HEK293T (cell line): ENCODE measurements around the gene GJB1.
"Not testable (repeated sequence)": the region's sequence is repeated elsewhere in the genome, so short reads cannot be mapped to it uniquely, and the experiment has no call there.

Experiments used
- CTCF ChIA-PET: fragments of 350-600 bp; formaldehyde crosslinking; extraction: SDS; loops from one replicate; lab custom pipeline; 2021; ENCODE audit warnings: antibody characterized with exemption, inconsistent platforms; lab: Yijun Ruan, JAX
- POLR2A ChIA-PET: fragments of 350-600 bp; formaldehyde crosslinking; extraction: SDS; loops from one replicate; lab custom pipeline; 2020; ENCODE audit warnings: antibody characterized with exemption, inconsistent platforms; lab: Yijun Ruan, JAX
- DNase-seq: peaks from one replicate; pipeline ENCODE4 v3.0.0; 2012; ENCODE audit warnings: mixed read lengths; ENCODE audit errors: extremely low spot score
- ARNT ChIP-seq: fragments of 450-650 bp; IDR thresholded peaks from 2 replicates; pipeline ENCODE4 v1.6.1; 2017; ENCODE audit warnings: mild to moderate bottlenecking
- BHLHE40 ChIP-seq: fragments of 450-650 bp; IDR thresholded peaks from 2 replicates; pipeline ENCODE4 v1.6.1; 2016; ENCODE audit warnings: mild to moderate bottlenecking, moderate library complexity, borderline replicate concordance
- CTBP1 ChIP-seq: fragments of 450-650 bp; IDR thresholded peaks from 2 replicates; pipeline ENCODE4 v1.6.1; 2016; ENCODE audit warnings: borderline replicate concordance
- ELF4 ChIP-seq: fragments of 450-650 bp; IDR thresholded peaks from 2 replicates; pipeline ENCODE4 v1.6.1; 2017; ENCODE audit warnings: antibody characterized with exemption
- FOXA1 ChIP-seq: fragments of 450-650 bp; IDR thresholded peaks from 2 replicates; pipeline ENCODE4 v1.6.1; 2016; ENCODE audit warnings: mild to moderate bottlenecking
- FOXK2 ChIP-seq: fragments of 450-650 bp; IDR thresholded peaks from 2 replicates; pipeline ENCODE4 v1.6.1; 2016; ENCODE audit warnings: mild to moderate bottlenecking
- FOXM1 ChIP-seq: fragments of 450-650 bp; IDR thresholded peaks from 2 replicates; pipeline ENCODE4 v1.6.1; 2017; ENCODE audit warnings: mild to moderate bottlenecking, borderline replicate concordance
- HDGF ChIP-seq: fragments of 450-650 bp; IDR thresholded peaks from 2 replicates; pipeline ENCODE4 v1.6.1; 2017; ENCODE audit warnings: antibody characterized with exemption, borderline replicate concordance
- L3MBTL2 ChIP-seq: fragments of 450-650 bp; conservative IDR thresholded peaks from 2 replicates; pipeline ENCODE4 v1.6.1; 2016; ENCODE audit warnings: mild to moderate bottlenecking
- LEF1 ChIP-seq: fragments of 450-650 bp; IDR thresholded peaks from 2 replicates; pipeline ENCODE4 v1.6.1; 2017; ENCODE audit warnings: mild to moderate bottlenecking, borderline replicate concordance
- NFRKB ChIP-seq: fragments of 450-650 bp; IDR thresholded peaks from 2 replicates; pipeline ENCODE4 v1.6.1; 2016; ENCODE audit warnings: mild to moderate bottlenecking, moderate library complexity
- PKNOX1 ChIP-seq: fragments of 450-650 bp; IDR thresholded peaks from 2 replicates; pipeline ENCODE4 v1.6.1; 2016
- SP1 ChIP-seq: fragments of 450-650 bp; IDR thresholded peaks from 2 replicates; pipeline ENCODE4 v1.6.1; 2017
- SUZ12 ChIP-seq: fragments of 450-650 bp; IDR thresholded peaks from 2 replicates; pipeline ENCODE4 v1.6.1; 2016; ENCODE audit warnings: mild to moderate bottlenecking
- TARDBP ChIP-seq: fragments of 450-650 bp; IDR thresholded peaks from 2 replicates; pipeline ENCODE4 v1.6.1; 2016
- ZNF384 ChIP-seq: fragments of 450-650 bp; IDR thresholded peaks from 2 replicates; pipeline ENCODE4 v1.6.1; 2016

Gene GJB1

DNA sequence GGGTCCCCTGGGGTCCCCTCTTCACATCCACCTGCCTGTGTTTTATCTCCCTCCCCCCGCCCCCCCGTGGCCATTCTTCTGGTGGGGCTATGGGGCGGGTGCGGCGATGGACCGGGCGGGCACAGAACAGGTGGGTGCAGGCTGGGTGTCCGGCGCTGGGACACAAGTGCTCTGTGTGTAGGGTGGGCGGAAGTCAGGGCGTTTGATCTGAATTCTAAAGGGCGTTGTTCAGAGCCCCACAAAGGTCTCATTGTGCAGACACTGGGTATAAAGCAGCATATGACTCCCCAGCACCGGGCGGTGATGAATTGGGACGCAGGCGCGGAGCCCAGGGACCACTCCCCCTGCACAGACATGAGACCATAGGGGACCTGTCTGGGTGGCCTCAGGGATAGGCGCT is at the start of gene GJB1:
Gene GJB1 (plus strand): TSS at position 296 of the 400 bp plus-strand sequence. CDS start 484 bp downstream, outside the sequence.
- ChIA-PET POLR2A (interaction anchor here (1.5 kb wide), 1 partner anchor 143 kb away, joined by 4 read pairs; the partner anchor contains the start of gene TAF1), CTCF (no interaction called here)
- DNase-seq: no peak
- TF ChIP-seq SP1: no peak
- no peak for TF ChIP-seq L3MBTL2
- TF ChIP-seq ELF4: no peak

DNA sequence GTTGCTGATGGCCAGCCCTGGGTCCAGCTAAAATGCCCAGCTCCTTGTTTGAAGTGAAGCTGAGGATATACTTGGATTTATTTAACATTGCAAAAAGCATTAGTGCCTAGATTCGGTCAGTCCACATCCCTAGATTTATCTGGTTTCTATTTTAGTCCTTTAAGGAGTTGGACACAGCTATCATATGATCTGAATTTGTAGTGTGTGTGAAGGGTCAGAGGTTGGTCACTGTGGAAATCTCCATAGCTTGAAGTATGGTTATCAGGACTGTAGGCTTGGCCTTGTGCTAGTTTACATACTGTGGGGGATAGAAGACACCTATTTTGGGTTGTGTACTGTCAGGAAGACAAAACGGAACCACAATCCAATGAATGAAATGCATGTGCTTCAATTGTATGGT is 49.6 kb upstream of the GJB1 start:
- CTCF ChIA-PET: interaction anchor here (0.9 kb wide), 1 partner anchor 204 kb away, joined by 3 read pairs; no protein-coding TSS in a partner anchor
- POLR2A ChIA-PET: interaction anchor here (0.7 to 1.1 kb wide), 2 partner anchors 8 to 10 kb away, joined by 3 read pairs; no protein-coding TSS in a partner anchor
- DNase-seq: no peak
- TF ChIP-seq L3MBTL2: no peak
- no peak for TF ChIP-seq ZNF384
- TF ChIP-seq HDGF: no peak
- TF ChIP-seq SUZ12: no peak
- TF ChIP-seq ARNT: no peak
- no peak for TF ChIP-seq NFRKB
- TF ChIP-seq LEF1: no peak
- no peak for TF ChIP-seq BHLHE40
- TF ChIP-seq PKNOX1: no peak

- TF ChIP-seq PKNOX1: no peak
- no peak for TF ChIP-seq SUZ12
- TF ChIP-seq BHLHE40: no peak
- no peak for TF ChIP-seq SP1
- TF ChIP-seq HDGF: no peak
- TF ChIP-seq FOXK2: no peak
- CTCF ChIA-PET: no interaction called here
- no peak for DNase-seq
- POLR2A ChIA-PET: no interaction called here
Measured at GRCh38 chrX:71174795-71175194, 48.2 kb upstream of the GJB1 start.

DNA sequence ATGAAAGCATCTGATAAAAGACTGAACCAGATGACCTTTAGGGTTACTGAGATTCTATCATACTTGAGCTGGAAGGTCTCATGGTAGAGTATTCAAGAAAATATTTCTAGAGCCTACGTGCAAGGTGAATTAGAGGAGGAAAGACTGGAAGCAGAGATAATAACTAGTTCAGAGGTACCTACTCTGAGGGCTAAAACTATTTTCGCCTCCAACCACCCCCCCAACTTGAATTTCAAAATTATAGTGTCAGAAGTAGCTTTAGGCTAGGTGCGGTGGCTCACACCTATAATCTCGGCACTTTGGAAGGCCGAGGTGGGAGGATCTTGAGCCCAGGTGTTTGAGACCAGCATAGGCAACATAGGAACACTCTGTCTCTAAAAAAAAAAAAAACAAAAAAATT is 47.5 kb upstream of the GJB1 start:
- ChIA-PET CTCF (interaction anchor here (0.6 kb wide), 1 partner anchor 205 kb away, joined by 3 read pairs; no protein-coding TSS in a partner anchor), POLR2A (no interaction called here)
- TF ChIP-seq FOXA1 (no peak), BHLHE40 (no peak), CTBP1 (no peak), ELF4 (no peak), HDGF (no peak), FOXM1 (no peak), LEF1 (no peak), L3MBTL2 (no peak), NFRKB (no peak), PKNOX1 (no peak), ZNF384 (no peak), SP1 (no peak), FOXK2 (no peak)
- no peak for DNase-seq

GRCh38 chrX:71177327-71177726 is 45.7 kb upstream of the GJB1 start:
- no peak for TF ChIP-seq BHLHE40
- no peak for TF ChIP-seq L3MBTL2
- no peak for TF ChIP-seq HDGF
- TF ChIP-seq SUZ12: no peak
- CTCF ChIA-PET: interaction anchor here (0.5 to 3.3 kb wide), 2 partner anchors 207 to 411 kb away, joined by 3 to 9 read pairs; no protein-coding TSS in a partner anchor
- no peak for DNase-seq
- POLR2A ChIA-PET: interaction anchor here (0.6 kb wide), 1 partner anchor 91 kb away, joined by 3 read pairs; no protein-coding TSS in a partner anchor

- TF ChIP-seq ARNT (no peak), FOXK2 (no peak), BHLHE40 (no peak), TARDBP (no peak), SUZ12 (no peak), CTBP1 (no peak), FOXM1 (no peak), PKNOX1 (no peak), HDGF (no peak), LEF1 (no peak), SP1 (no peak), ELF4 (no peak)
- ChIA-PET POLR2A (no interaction called here), CTCF (interaction anchor here (3.3 kb wide), 1 partner anchor 209 kb away, joined by 9 read pairs; no protein-coding TSS in a partner anchor)
- DNase-seq: peak; percentile 67
Measured at GRCh38 chrX:71178908-71179307, 44.1 kb upstream of the GJB1 start.

- not testable (repeated sequence) for DNase-seq
- POLR2A ChIA-PET: interaction anchor here (1.0 to 5.0 kb wide), 2 partner anchors 8 to 103 kb away, joined by 3 to 26 read pairs; partner anchors contain the start of gene NONO
- CTCF ChIA-PET: interaction anchor here (0.7 to 1.4 kb wide), 3 partner anchors 17 to 33 kb away, joined by 3 to 5 read pairs (median 5); no protein-coding TSS in a partner anchor
Measured at GRCh38 chrX:71180579-71181265, 42.3 kb upstream of the GJB1 start.
